Measurements from ENCODE around the gene FAM131C.

DNA sequence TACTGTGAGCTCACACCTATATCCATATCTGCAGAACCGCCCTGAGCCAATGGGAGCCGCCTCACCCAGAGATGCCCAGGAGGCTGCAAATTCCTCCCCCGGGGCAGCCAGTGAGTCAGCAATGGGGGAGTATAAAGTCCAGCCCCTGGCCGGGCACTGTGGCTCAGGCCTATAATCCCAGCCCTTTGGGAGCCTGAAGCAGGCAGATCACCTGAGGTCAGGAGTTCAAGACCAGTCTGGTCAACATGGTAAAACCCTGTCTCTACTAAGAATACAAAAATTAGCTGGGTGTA, 34.9 kb downstream of the FAM131C start:
- TF ChIP-seq, protein P1, sequence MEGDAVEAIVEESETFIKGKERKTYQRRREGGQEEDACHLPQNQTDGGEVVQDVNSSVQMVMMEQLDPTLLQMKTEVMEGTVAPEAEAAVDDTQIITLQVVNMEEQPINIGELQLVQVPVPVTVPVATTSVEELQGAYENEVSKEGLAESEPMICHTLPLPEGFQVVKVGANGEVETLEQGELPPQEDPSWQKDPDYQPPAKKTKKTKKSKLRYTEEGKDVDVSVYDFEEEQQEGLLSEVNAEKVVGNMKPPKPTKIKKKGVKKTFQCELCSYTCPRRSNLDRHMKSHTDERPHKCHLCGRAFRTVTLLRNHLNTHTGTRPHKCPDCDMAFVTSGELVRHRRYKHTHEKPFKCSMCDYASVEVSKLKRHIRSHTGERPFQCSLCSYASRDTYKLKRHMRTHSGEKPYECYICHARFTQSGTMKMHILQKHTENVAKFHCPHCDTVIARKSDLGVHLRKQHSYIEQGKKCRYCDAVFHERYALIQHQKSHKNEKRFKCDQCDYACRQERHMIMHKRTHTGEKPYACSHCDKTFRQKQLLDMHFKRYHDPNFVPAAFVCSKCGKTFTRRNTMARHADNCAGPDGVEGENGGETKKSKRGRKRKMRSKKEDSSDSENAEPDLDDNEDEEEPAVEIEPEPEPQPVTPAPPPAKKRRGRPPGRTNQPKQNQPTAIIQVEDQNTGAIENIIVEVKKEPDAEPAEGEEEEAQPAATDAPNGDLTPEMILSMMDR (conservative IDR thresholded peaks at IDR 0.05), result no peak
- TF ChIP-seq EZH2 (IDR thresholded peaks at IDR 0.05; ENCODE audit: low read depth), result no peak
